ENCODE measurements around the gene LCNL1.

DNA sequence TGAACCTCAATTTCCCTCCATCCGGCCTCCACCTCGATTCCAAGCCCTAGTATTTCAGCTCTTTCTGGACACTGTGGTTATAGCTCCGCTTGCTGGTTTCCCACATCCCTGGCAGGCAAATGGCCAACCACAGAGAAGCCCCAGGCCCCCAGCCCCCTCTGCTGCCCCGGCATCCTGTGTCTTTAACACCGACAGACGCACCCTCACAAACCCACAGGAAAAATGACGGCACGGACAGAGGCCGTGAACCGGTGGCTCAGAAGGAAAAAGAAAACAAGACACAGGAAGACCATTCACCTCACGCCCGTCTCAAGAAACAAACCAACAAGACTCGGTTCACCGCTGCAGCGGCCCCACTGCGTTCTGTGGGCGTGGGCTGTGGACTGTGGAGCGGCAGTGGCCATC lies 15.0 kb downstream of the LCNL1 start:
- no peak for TF ChIP-seq POLR2AphosphoS5 (IDR thresholded peaks at IDR 0.05; ENCODE audit: insufficient read depth in 1 of 2, low read depth in 1 of 2)
- TF ChIP-seq, protein P1, sequence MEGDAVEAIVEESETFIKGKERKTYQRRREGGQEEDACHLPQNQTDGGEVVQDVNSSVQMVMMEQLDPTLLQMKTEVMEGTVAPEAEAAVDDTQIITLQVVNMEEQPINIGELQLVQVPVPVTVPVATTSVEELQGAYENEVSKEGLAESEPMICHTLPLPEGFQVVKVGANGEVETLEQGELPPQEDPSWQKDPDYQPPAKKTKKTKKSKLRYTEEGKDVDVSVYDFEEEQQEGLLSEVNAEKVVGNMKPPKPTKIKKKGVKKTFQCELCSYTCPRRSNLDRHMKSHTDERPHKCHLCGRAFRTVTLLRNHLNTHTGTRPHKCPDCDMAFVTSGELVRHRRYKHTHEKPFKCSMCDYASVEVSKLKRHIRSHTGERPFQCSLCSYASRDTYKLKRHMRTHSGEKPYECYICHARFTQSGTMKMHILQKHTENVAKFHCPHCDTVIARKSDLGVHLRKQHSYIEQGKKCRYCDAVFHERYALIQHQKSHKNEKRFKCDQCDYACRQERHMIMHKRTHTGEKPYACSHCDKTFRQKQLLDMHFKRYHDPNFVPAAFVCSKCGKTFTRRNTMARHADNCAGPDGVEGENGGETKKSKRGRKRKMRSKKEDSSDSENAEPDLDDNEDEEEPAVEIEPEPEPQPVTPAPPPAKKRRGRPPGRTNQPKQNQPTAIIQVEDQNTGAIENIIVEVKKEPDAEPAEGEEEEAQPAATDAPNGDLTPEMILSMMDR (IDR thresholded peaks at IDR 0.05) = no peak
- TF ChIP-seq POLR2A (IDR thresholded peaks at IDR 0.05) = no peak

All from vagina (tissue), 2 donors.